Prostate gland (tissue), 2 donors: Measurements from ENCODE around the gene KLHL29. TPM values are rescaled to one million over a fixed set of nuclear protein-coding genes. Genes with fewer than 3 reads are reported as not detected.

Source experiments
- DNase-seq: peaks from one replicate; pipeline ENCODE4 v3.0.0-alpha.2; 2019; ENCODE audit warnings: low spot score
- H3K27ac ChIP-seq, 2 donors: fragments of 200-600 bp; sonication (generic); 2 replicates each; pipeline ENCODE4 v1.5.1; 2017 to 2019
- H3K27me3 ChIP-seq: fragments of 200-600 bp; sonication (generic); replicated peaks from 2 replicates; pipeline ENCODE4 v1.5.1; 2019; ENCODE audit not compliant: insufficient read depth
- H3K36me3 ChIP-seq, 2 donors: fragments of 200-600 bp; sonication (generic); 1 replicate in 1 of 2; 2 replicates in 1 of 2; pipeline versions ENCODE4 v1.5.1 to v1.8.1; 2017 to 2019
- H3K4me1 ChIP-seq: fragments of 200-600 bp; sonication (generic); replicated peaks from 2 replicates; pipeline ENCODE4 v1.5.1; 2019
- H3K4me3 ChIP-seq, 2 donors: fragments of 200-600 bp; sonication (generic); 2 replicates each; pipeline ENCODE4 v1.5.1; 2017 to 2019
- H3K9me3 ChIP-seq: fragments of 200-600 bp; sonication (generic); 2 replicates; pipeline ENCODE4 v1.5.1; 2017
- CTCF ChIP-seq, 4 experiments: fragments of 200-600 bp in 2 of 4; fragments of 450-650 bp in 2 of 4; sonication (generic) in 2 of 4; IDR thresholded peaks; 1 replicate in 3 of 4; 2 replicates in 1 of 4; pipeline ENCODE4 v1.5.1; 2016 to 2019; ENCODE audit warnings: antibody characterized with exemption in 4 of 4, mild to moderate bottlenecking in 2 of 4, moderate library complexity in 2 of 4
- POLR2A ChIP-seq: fragments of 450-650 bp; IDR thresholded peaks from one replicate; pipeline ENCODE4 v1.6.1; 2016; ENCODE audit warnings: antibody characterized with exemption, mild to moderate bottlenecking
- POLR2AphosphoS5 ChIP-seq: sonication (generic); formaldehyde crosslinking; IDR thresholded peaks from one replicate; pipeline ENCODE4 v1.6.1; 2017; ENCODE audit warnings: antibody characterized with exemption
- WGBS: methylation state at CpG from one replicate; pipeline ENCODE4 v1.1.5; 2018; 5-methylcytosine and 5-hydroxymethylcytosine counted together
- intact Hi-C: fragments of 100-400 bp; cut with DNase I; formaldehyde crosslinking; loops from one replicate; pipeline ENCODE4 v1.14.2; 2022
- total RNA-seq, 2 donors: library from RNA; depleted of rRNA; stranded (reverse); fragments of >200 nt; gene quantifications; one replicate each; pipeline ENCODE4 v1.1.0, GENCODE V29; 2016

Gene KLHL29
- total RNA-seq, 2 donors from 2014 or later = 23.3 to 24.8 TPM

GRCh38 chr2:23571527-23572282 lies 186.7 kb downstream of the KLHL29 start:
- intact Hi-C loops = no loop called here
- TF ChIP-seq CTCF (IDR thresholded peaks at IDR 0.05) (no peak), POLR2A (no peak), POLR2AphosphoS5 (no peak)

GRCh38 chr2:23574919-23575654 lies 190.1 kb downstream of the KLHL29 start:
- intact Hi-C loops = no loop called here
- Histone ChIP-seq H3K4me1 (no peaks in the 10 kb centered on the region), H3K27me3 (no peaks in the 10 kb centered on the region), H3K27ac (no peak overlapping the region), H3K36me3 (no peaks in the 10 kb centered on the region), H3K4me3 (no peak overlapping the region), H3K9me3 (no peaks in the 10 kb centered on the region)
- DNase-seq = no peak
- no peak for TF ChIP-seq CTCF (IDR thresholded peaks at IDR 0.05)
- WGBS = 39% methylated on average over 13 of the region's 13 CpGs

More at GRCh38 chr2:23571527-23572282, 186.7 kb downstream of the KLHL29 start:
- WGBS = 91% methylated on average over 12 of the region's 12 CpGs
- H3K9me3 ChIP-seq = no peaks in the 10 kb centered on the region
- H3K4me3 ChIP-seq = no peak overlapping the region
- H3K4me1 ChIP-seq = peaks cover 2% of the 10 kb centered on the region
- H3K27me3 ChIP-seq = no peaks in the 10 kb centered on the region
- H3K36me3 ChIP-seq = no peaks in the 10 kb centered on the region
- peak overlapping the region in 1 of 2 donors; percentile 33 for H3K27ac ChIP-seq
- no peak for DNase-seq

GRCh38 chr2:23578964-23579671 lies 194.1 kb downstream of the KLHL29 start:
- H3K27ac ChIP-seq = no peak overlapping the region
- no peaks in the 10 kb centered on the region for H3K36me3 ChIP-seq
- intact Hi-C loops = no loop called here
- TF ChIP-seq CTCF (IDR thresholded peaks at IDR 0.05) = no peak
- no peak overlapping the region for H3K4me3 ChIP-seq
- no peaks in the 10 kb centered on the region for H3K4me1 ChIP-seq
- WGBS = 84% methylated on average over 11 of the region's 11 CpGs
- H3K9me3 ChIP-seq = no peaks in the 10 kb centered on the region
- H3K27me3 ChIP-seq = no peaks in the 10 kb centered on the region
- no peak for DNase-seq

- DNase-seq = no peak
- 91% methylated on average over 5 of the region's 5 CpGs for WGBS
- Histone ChIP-seq H3K36me3 (no peaks in the 10 kb centered on the region), H3K4me1 (peaks cover 2% of the 10 kb centered on the region), H3K4me3 (no peak overlapping the region), H3K27ac (no peak overlapping the region), H3K27me3 (no peaks in the 10 kb centered on the region), H3K9me3 (no peaks in the 10 kb centered on the region)
- no peak for TF ChIP-seq CTCF (IDR thresholded peaks at IDR 0.05)
- TF ChIP-seq POLR2AphosphoS5 = no peak
- TF ChIP-seq POLR2A = no peak
- intact Hi-C loops = no loop called here
Observed at GRCh38 chr2:23579674-23580073, 194.7 kb downstream of the KLHL29 start.
